GM20000 (cell line): ENCODE data around the gene TMEM184A.

ENCODE experiments used
- DNase-seq: peaks from one replicate; pipeline ENCODE4 v3.0.0; 2012; ENCODE audit warnings: low spot score
- CTCF ChIP-seq: IDR thresholded peaks from 2 replicates; pipeline ENCODE4 v1.5.1; 2012; ENCODE audit warnings: mild to moderate bottlenecking, control low read depth; ENCODE audit errors: extremely low read depth, missing control alignments

Gene TMEM184A

GRCh38 chr7:1512781-1513656 lies 43.0 kb downstream of the TMEM184A start:
- no peak for TF ChIP-seq CTCF
- DNase-seq, result peak; percentile 76

GRCh38 chr7:1511444-1512422 lies 44.3 kb downstream of the TMEM184A start:
- no peak for TF ChIP-seq CTCF
- no peak for DNase-seq

GRCh38 chr7:1510780-1511154 lies 45.2 kb downstream of the TMEM184A start:
- no peak for TF ChIP-seq CTCF
- no peak for DNase-seq

GRCh38 chr7:1509226-1509625 lies 46.8 kb downstream of the TMEM184A start:
- DNase-seq, result no peak
- no peak for TF ChIP-seq CTCF

GRCh38 chr7:1508277-1508758 lies 47.7 kb downstream of the TMEM184A start:
- TF ChIP-seq CTCF, result no peak
- DNase-seq, result no peak

GRCh38 chr7:1505731-1506550 lies 50.1 kb downstream of the TMEM184A start:
- no peak for DNase-seq

More at GRCh38 chr7:1505731-1506550, 50.1 kb downstream of the TMEM184A start:
- no peak for TF ChIP-seq CTCF
